Measurements from ENCODE around the gene COL25A1. TPM values are rescaled to one million over a fixed set of nuclear protein-coding genes. Genes with fewer than 3 reads are reported as not detected.

Gene COL25A1
- polyA plus RNA-seq, 2 of the 4 experiments (the other 2 are of a cell fraction) = not detected

GRCh38 chr4:109125084-109125483, 177.4 kb downstream of the COL25A1 start:
- DNase-seq (ENCODE audit: low read depth in 1 of 2, low spot score in 1 of 2) (no peak), ATAC-seq (no peak), FAIRE-seq (no peak)
- no peak overlapping the region for H3K4me3 ChIP-seq
- H3K4me2 ChIP-seq = no peak overlapping the region
- H3K27ac ChIP-seq = no peak overlapping the region
- H3K9me3 ChIP-seq = no peaks in the 10 kb centered on the region
- ChIA-PET POLR2A (no interaction called here), CTCF (interaction anchor here (0.7 kb wide), 1 partner anchor 61 kb away, joined by 3 read pairs; no protein-coding TSS in a partner anchor)
- WGBS (ENCODE audit: missing lambda C conversion rate) = 0% methylated on average over 1 of the region's 1 CpG
- no peak for TF ChIP-seq CHD2 (IDR thresholded peaks at IDR 0.05; ENCODE audit: low read length, partially characterized antibody)
- H3K4me1 ChIP-seq = no peaks in the 10 kb centered on the region

DNA sequence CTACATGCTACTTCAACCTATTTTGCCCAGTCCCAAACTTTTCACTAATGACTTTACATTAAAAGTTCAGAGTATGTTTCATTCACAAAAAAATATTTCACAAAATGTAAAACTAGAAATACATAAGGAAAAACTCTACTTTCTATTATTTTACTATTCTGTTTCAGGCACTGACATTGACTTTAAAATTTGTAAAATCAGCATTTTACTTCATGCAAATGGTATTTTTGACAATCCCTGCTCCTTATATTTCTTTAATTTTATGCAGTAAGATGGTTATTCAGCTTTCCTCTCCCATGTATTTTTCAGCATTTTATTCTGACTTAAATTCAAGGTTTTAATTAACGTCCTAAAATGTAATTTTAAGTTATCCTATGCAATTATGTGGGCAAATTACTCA, 178.5 kb downstream of the COL25A1 start:
- no peak for DNase-seq (ENCODE audit: low read depth in 1 of 2, low spot score in 1 of 2)
- Histone ChIP-seq H3K9me3 (no peaks in the 10 kb centered on the region), H3K27ac (no peak overlapping the region), H3K4me3 (no peak overlapping the region), H3K4me1 (no peaks in the 10 kb centered on the region), H3K4me2 (no peak overlapping the region)
- no peak for FAIRE-seq
- WGBS (ENCODE audit: missing lambda C conversion rate) = 5% methylated on average over 1 of the region's 1 CpG
- no peak for ATAC-seq
- ChIA-PET POLR2A (no interaction called here), CTCF (no interaction called here)
- TF ChIP-seq MAFK (IDR thresholded peaks at IDR 0.05; ENCODE audit: partially characterized antibody) (peak; percentile 59), REST (IDR thresholded peaks at IDR 0.05) (no peak), EP300 (IDR thresholded peaks at IDR 0.05) (no peak)

GRCh38 chr4:109121561-109121960, 180.9 kb downstream of the COL25A1 start:
- WGBS (ENCODE audit: missing lambda C conversion rate) = 16% methylated on average over 1 of the region's 1 CpG
- no peak overlapping the region for H3K4me2 ChIP-seq
- H3K9me3 ChIP-seq = no peaks in the 10 kb centered on the region
- no peak for ATAC-seq
- POLR2A ChIA-PET = no interaction called here
- CTCF ChIA-PET = interaction anchor here (1.5 kb wide), 1 partner anchor 12 kb away, joined by 3 read pairs; no protein-coding TSS in a partner anchor
- no peak overlapping the region for H3K4me3 ChIP-seq
- no peak for TF ChIP-seq CHD2 (IDR thresholded peaks at IDR 0.05; ENCODE audit: low read length, partially characterized antibody)
- TF ChIP-seq SMC3 (IDR thresholded peaks at IDR 0.05) = no peak
- no peaks in the 10 kb centered on the region for H3K4me1 ChIP-seq
- FAIRE-seq = no peak
- DNase-seq (ENCODE audit: low read depth in 1 of 2, low spot score in 1 of 2) = no peak
- no peak overlapping the region for H3K27ac ChIP-seq

DNA sequence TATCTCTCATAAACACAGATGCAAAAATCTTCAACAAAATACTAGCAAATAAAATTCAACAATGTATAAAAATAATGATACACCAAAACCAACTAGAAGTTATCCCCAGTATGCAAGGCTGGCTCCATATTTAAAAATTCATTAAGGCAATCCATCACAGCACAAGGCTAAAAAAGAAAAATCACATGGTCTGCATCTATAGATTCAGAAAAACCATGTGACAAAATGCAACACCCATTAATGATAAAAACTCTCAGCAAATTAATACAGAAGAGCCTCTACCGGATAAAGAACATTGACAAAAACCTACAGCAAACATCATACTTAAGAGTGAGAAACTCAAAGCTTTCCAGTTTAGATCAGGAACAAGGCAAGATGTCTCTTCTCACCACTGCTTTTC, 182.6 kb downstream of the COL25A1 start:
- no peaks in the 10 kb centered on the region for H3K4me1 ChIP-seq
- TF ChIP-seq CHD4 (IDR thresholded peaks at IDR 0.05; ENCODE audit: borderline replicate concordance) (no peak), REST (IDR thresholded peaks at IDR 0.05) (no peak), CBX2 (IDR thresholded peaks at IDR 0.05; ENCODE audit: borderline replicate concordance, low read depth) (no peak), CEBPB (IDR thresholded peaks at IDR 0.05) (no peak), ZFP36 (IDR thresholded peaks at IDR 0.05; ENCODE audit: borderline replicate concordance, partially characterized antibody) (no peak), TP53 (CRISPR knock-in tag; IDR thresholded peaks at IDR 0.05) (no peak), JUNB (IDR thresholded peaks at IDR 0.05) (no peak), POLR2AphosphoS2 (conservative IDR thresholded peaks at IDR 0.05; ENCODE audit: low read length) (no peak), GATA3 (IDR thresholded peaks at IDR 0.05; ENCODE audit: borderline replicate concordance) (no peak)
- TF ChIP-seq, protein P1, sequence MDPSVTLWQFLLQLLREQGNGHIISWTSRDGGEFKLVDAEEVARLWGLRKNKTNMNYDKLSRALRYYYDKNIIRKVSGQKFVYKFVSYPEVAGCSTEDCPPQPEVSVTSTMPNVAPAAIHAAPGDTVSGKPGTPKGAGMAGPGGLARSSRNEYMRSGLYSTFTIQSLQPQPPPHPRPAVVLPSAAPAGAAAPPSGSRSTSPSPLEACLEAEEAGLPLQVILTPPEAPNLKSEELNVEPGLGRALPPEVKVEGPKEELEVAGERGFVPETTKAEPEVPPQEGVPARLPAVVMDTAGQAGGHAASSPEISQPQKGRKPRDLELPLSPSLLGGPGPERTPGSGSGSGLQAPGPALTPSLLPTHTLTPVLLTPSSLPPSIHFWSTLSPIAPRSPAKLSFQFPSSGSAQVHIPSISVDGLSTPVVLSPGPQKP (IDR thresholded peaks at IDR 0.05; ENCODE audit: low read depth, low read length) = no peak
- H3K27ac ChIP-seq = no peak overlapping the region
- ATAC-seq = no peak
- no peak for DNase-seq (ENCODE audit: low read depth in 1 of 2, low spot score in 1 of 2)
- H3K4me3 ChIP-seq = no peak overlapping the region
- CTCF ChIA-PET = interaction anchor here (1.5 kb wide), 1 partner anchor 10 kb away, joined by 3 read pairs; no protein-coding TSS in a partner anchor
- 54% methylated on average over 1 of the region's 1 CpG for WGBS (ENCODE audit: missing lambda C conversion rate)
- H3K4me2 ChIP-seq = no peak overlapping the region
- POLR2A ChIA-PET = no interaction called here
- FAIRE-seq = no peak
- H3K9me3 ChIP-seq = no peaks in the 10 kb centered on the region
